ENCODE measurements around the gene NR2F2. TPM values are rescaled to one million over a fixed set of nuclear protein-coding genes. Genes with fewer than 3 reads are reported as not detected.

The NR2F2 gene
- polyA plus RNA-seq, 1 of the 3 experiments (the other 2 are of a cell fraction): 3.9 TPM

DNA sequence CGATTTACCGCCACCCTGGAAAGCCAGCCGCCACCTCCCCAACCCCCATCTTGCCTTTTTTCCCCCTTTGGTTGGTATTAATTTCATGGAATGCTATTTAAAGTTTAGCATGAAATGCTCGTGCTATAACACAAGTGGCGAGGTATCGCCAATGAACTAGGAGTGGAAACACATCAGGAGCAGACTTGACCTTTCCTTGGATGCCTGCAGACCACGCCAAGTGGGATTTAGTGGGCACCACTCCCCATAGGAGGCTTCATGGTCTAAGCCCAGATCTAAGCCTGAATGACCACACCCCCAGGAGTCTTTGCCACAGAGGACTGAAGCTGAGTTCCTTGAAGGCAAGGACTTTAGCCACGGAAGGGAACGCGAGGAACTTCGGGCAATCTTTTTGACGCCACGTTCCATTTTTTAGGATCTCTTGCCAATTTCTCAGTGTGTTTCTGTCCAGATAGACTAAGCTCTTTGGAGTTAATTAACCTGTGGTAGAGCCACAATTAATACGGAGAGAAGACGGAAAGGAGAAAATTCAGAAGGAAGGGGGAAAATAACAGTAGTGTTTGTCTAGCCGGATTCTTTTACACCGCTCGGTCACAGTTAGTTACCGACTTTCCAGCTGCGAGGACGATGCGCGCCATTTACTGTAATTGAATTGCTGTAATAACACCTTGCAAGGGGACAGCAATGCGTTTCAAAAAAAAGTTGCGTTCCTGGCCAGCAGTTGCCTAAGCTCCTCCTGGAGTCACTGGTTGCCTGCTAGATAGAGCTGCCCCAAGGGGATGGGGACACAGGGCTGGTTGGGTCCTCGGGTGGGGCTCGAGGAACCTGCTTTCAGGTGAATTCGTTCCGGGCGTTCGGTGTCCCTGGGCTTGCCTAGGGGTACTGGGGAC, 37.1 kb downstream of the NR2F2 start:
- no peak overlapping the region for H2AFZ ChIP-seq (ENCODE audit: low read depth)
- peak; percentile 8 for DNase-seq
- H3K9ac ChIP-seq: no peak overlapping the region
- no peaks in the 10 kb centered on the region for H3K9me3 ChIP-seq
- no peaks in the 10 kb centered on the region for H3F3A ChIP-seq (replicated peaks; ENCODE audit: insufficient read depth)
- no peak overlapping the region for H3K27ac ChIP-seq (ENCODE audit: low read depth in 2 of 2, low read length in 1 of 2)
- peaks cover 94% of the 10 kb centered on the region for H3K27me3 ChIP-seq (ENCODE audit: insufficient read depth)
- WGBS (ENCODE audit: low lambda C conversion rate): 11% methylated on average over 25 of the region's 31 CpGs
- no peaks in the 10 kb centered on the region for H3K36me3 ChIP-seq (replicated peaks in 1 of 2; ENCODE audit: control insufficient read depth in 1 of 2, insufficient read depth in 2 of 2, low read length in 1 of 2)
- no peaks in the 10 kb centered on the region for H3K79me2 ChIP-seq (ENCODE audit: insufficient read depth)
- H3K9me2 ChIP-seq: no peaks in the 10 kb centered on the region
- ChIA-PET POLR2A (no interaction called here), CTCF (interaction anchor here (1.6 to 1.7 kb wide), 2 partner anchors 10 to 40 kb away, joined by 5 to 8 read pairs; no protein-coding TSS in a partner anchor)
- no peak overlapping the region for H3K4me2 ChIP-seq
- no peak for TF ChIP-seq ZBTB33 (IDR thresholded peaks at IDR 0.05; ENCODE audit: borderline replicate concordance, low read depth)
- no peaks in the 10 kb centered on the region for H4K20me1 ChIP-seq (ENCODE audit: insufficient read depth)
- no peaks in the 10 kb centered on the region for H3K4me1 ChIP-seq (ENCODE audit: control insufficient read depth in 1 of 2, insufficient read depth in 2 of 2, low read depth in 1 of 2, low read length in 1 of 2)
- no peak overlapping the region for H3K4me3 ChIP-seq (ENCODE audit: low read depth in 2 of 2, low read length in 1 of 2)

- H3K4me2 ChIP-seq: no peak overlapping the region
- H3F3A ChIP-seq (replicated peaks; ENCODE audit: insufficient read depth): no peaks in the 10 kb centered on the region
- POLR2A ChIA-PET: no interaction called here
- WGBS (ENCODE audit: low lambda C conversion rate): 17% methylated on average over 19 of the region's 19 CpGs
- no peak overlapping the region for H3K4me3 ChIP-seq (ENCODE audit: low read depth in 2 of 2, low read length in 1 of 2)
- H3K79me2 ChIP-seq (ENCODE audit: insufficient read depth): no peaks in the 10 kb centered on the region
- H4K20me1 ChIP-seq (ENCODE audit: insufficient read depth): no peaks in the 10 kb centered on the region
- H3K27me3 ChIP-seq (ENCODE audit: insufficient read depth): peaks cover 76% of the 10 kb centered on the region
- H3K36me3 ChIP-seq (replicated peaks in 1 of 2; ENCODE audit: control insufficient read depth in 1 of 2, insufficient read depth in 2 of 2, low read length in 1 of 2): no peaks in the 10 kb centered on the region
- no peaks in the 10 kb centered on the region for H3K9me3 ChIP-seq
- CTCF ChIA-PET: interaction anchor here (1.6 kb wide), 2 partner anchors 12 to 216 kb away, joined by 6 to 8 read pairs; no protein-coding TSS in a partner anchor
- no peaks in the 10 kb centered on the region for H3K9me2 ChIP-seq
- no peak overlapping the region for H2AFZ ChIP-seq (ENCODE audit: low read depth)
- DNase-seq: no peak
- no peak overlapping the region for H3K9ac ChIP-seq
- no peak overlapping the region for H3K27ac ChIP-seq (ENCODE audit: low read depth in 2 of 2, low read length in 1 of 2)
- TF ChIP-seq RAD21 (IDR thresholded peaks at IDR 0.05; ENCODE audit: low read length) (no peak), MEF2A (IDR thresholded peaks at IDR 0.05; ENCODE audit: borderline replicate concordance, low read depth) (no peak), FOSL2 (IDR thresholded peaks at IDR 0.05; ENCODE audit: borderline replicate concordance, low read depth) (no peak), SIN3A (IDR thresholded peaks at IDR 0.05; ENCODE audit: borderline replicate concordance, low read depth, low read length) (no peak)
- no peaks in the 10 kb centered on the region for H3K4me1 ChIP-seq (ENCODE audit: control insufficient read depth in 1 of 2, insufficient read depth in 2 of 2, low read depth in 1 of 2, low read length in 1 of 2)
These were observed 38.9 kb downstream of the NR2F2 start for GRCh38 chr15:96369351-96369750.

- Histone ChIP-seq H3K4me1 (ENCODE audit: control insufficient read depth in 1 of 2, insufficient read depth in 2 of 2, low read depth in 1 of 2, low read length in 1 of 2) (no peaks in the 10 kb centered on the region), H3K9ac (no peak overlapping the region), H3K79me2 (ENCODE audit: insufficient read depth) (no peaks in the 10 kb centered on the region), H4K20me1 (ENCODE audit: insufficient read depth) (no peaks in the 10 kb centered on the region), H3K36me3 (replicated peaks in 1 of 2; ENCODE audit: control insufficient read depth in 1 of 2, insufficient read depth in 2 of 2, low read length in 1 of 2) (no peaks in the 10 kb centered on the region), H3K27me3 (ENCODE audit: insufficient read depth) (peaks cover 69% of the 10 kb centered on the region), H3K27ac (ENCODE audit: low read depth in 2 of 2, low read length in 1 of 2) (no peak overlapping the region), H3K4me3 (ENCODE audit: low read depth in 2 of 2, low read length in 1 of 2) (no peak overlapping the region), H3K4me2 (no peak overlapping the region), H3K9me2 (no peaks in the 10 kb centered on the region), H3K9me3 (no peaks in the 10 kb centered on the region), H2AFZ (ENCODE audit: low read depth) (no peak overlapping the region), H3F3A (replicated peaks; ENCODE audit: insufficient read depth) (no peaks in the 10 kb centered on the region)
- CTCF ChIA-PET: interaction anchor here (0.7 to 1.6 kb wide), 3 partner anchors 13 to 216 kb away, joined by 3 to 6 read pairs (median 3); no protein-coding TSS in a partner anchor
- POLR2A ChIA-PET: no interaction called here
- WGBS (ENCODE audit: low lambda C conversion rate): 23% methylated on average over 15 of the region's 22 CpGs
- peak; percentile 3 for DNase-seq
- TF ChIP-seq PBX3 (IDR thresholded peaks at IDR 0.05) (no peak), CTCF (IDR thresholded peaks at IDR 0.05) (no peak), IRF3 (IDR thresholded peaks at IDR 0.05; ENCODE audit: low read depth, low read length) (no peak), FOSL2 (IDR thresholded peaks at IDR 0.05; ENCODE audit: borderline replicate concordance, low read depth) (no peak), EP300 (IDR thresholded peaks at IDR 0.05; ENCODE audit: borderline replicate concordance in 1 of 2, low read depth in 1 of 2, low read length in 1 of 2) (no peak)
These were observed 39.5 kb downstream of the NR2F2 start for GRCh38 chr15:96369825-96370621.
